Stimulated activated naive CD8-positive, alpha-beta T cell treated with anti-CD3 and anti-CD28 coated beads, Interleukin-15, Interleukin-2, amounts not matched to agents 100 U/mL and 50 U/mL, for 24 hours (primary cell): Measurements from ENCODE around the gene ACOX1.

Experiments
- ATAC-seq: fragments of 150-1000 bp; cut with Tn5 transposase; one replicate; pipeline ENCODE4 v1.10.0; 2021
- DNase-seq: peaks from one replicate; pipeline ENCODE4 v3.0.0; 2021

Gene ACOX1

GRCh38 chr17:75906143-75906884 is 72.7 kb downstream of the ACOX1 start:
- ATAC-seq, result no peak
- no peak for DNase-seq

DNA sequence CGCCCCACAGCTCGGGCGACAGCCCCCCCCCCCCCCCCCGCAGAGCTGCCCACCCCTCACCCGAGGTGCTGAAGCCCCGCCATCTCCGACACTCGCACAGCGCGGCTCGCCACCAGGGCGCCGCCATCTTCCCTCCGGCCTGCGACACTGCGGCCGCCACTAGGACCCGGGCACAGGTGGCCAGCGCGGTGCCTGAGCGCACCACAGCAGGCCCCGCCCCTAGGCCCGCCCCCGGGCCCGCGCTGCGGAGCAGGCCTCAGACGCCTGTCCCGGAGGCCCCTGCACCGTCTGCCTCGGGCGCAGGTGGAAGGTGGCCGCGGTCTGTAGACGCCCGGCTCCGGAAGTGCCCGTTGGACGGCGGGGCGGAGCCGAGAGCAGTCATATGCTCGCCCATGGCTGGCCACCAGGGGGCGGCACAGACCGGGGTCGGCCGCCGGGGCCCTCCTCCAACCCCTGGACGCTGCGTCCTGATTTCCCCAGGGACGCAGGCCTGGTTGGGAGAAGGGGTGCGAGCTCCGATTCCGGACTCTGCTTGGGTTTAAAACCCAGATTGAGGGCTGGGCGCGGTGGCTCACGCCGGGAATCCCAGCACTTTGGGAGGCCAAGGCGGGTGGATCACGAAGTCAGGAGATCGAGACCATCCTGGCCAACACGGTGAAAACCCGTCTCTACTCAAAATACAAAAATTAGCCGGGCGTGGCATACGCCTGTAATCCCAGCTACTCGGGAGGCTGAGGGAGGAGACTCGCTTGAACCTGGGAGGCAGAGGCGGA is 74.0 kb downstream of the ACOX1 start, which contains the start of gene MRPL38:
Gene MRPL38 (minus strand): TSS at position 136 of the 773 bp plus-strand sequence. CDS start 9 bp downstream, at position 127.
- peak; percentile 99 for ATAC-seq
- peak; percentile 96 for DNase-seq

GRCh38 chr17:75902406-75902805 is 76.6 kb downstream of the ACOX1 start:
- ATAC-seq (no peak), DNase-seq (no peak)

GRCh38 chr17:75901727-75902126 is 77.2 kb downstream of the ACOX1 start:
- DNase-seq (no peak), ATAC-seq (no peak)

GRCh38 chr17:75900691-75901533 is 78.1 kb downstream of the ACOX1 start:
- no peak for DNase-seq
- ATAC-seq, result no peak

- ATAC-seq (no peak), DNase-seq (no peak)
Measured at GRCh38 chr17:75899767-75900468, 79.0 kb downstream of the ACOX1 start.

- ATAC-seq, result no peak
Measured at GRCh38 chr17:75899353-75899752, 79.6 kb downstream of the ACOX1 start.

GRCh38 chr17:75898791-75899190 is 80.2 kb downstream of the ACOX1 start:
- ATAC-seq, result no peak

More at GRCh38 chr17:75899353-75899752, 79.6 kb downstream of the ACOX1 start:
- DNase-seq, result no peak

DNA sequence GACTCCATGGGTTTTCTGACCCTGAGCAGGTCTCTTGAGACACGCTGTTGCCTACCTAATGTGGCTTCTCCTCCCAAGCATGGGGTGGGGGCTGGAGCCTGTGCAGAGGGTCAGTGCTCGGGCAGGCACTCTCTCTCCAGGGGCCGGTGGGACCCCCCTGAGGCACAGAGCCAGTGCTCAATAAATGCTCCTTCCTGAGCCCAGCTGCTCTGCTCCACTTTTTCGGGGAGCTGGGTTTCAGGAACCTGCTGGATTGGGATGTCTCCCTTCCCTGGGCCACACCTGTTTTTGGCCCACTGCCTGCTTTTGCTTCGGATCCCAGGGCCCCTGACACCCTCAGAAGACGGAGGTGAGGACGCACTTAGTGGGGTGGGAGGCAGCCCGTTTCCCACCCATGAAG is 80.9 kb downstream of the ACOX1 start:
- no peak for DNase-seq
- ATAC-seq, result no peak

More at GRCh38 chr17:75898791-75899190, 80.2 kb downstream of the ACOX1 start:
- DNase-seq, result no peak

- DNase-seq, result no peak
- ATAC-seq, result no peak
Measured at GRCh38 chr17:75897160-75898019, 81.6 kb downstream of the ACOX1 start.

- peak; percentile 88 for DNase-seq
- peak; percentile 84 for ATAC-seq
Measured at GRCh38 chr17:75896415-75897159, 82.4 kb downstream of the ACOX1 start, which contains the start of gene TRIM65. Gene TRIM65, minus strand, starts transcription at chr17:75896951. Its CDS starts 14 bp downstream, at chr17:75896937.

- no peak for ATAC-seq
- peak; percentile 49 for DNase-seq
Measured at GRCh38 chr17:75895370-75896155, 83.4 kb downstream of the ACOX1 start.

DNA sequence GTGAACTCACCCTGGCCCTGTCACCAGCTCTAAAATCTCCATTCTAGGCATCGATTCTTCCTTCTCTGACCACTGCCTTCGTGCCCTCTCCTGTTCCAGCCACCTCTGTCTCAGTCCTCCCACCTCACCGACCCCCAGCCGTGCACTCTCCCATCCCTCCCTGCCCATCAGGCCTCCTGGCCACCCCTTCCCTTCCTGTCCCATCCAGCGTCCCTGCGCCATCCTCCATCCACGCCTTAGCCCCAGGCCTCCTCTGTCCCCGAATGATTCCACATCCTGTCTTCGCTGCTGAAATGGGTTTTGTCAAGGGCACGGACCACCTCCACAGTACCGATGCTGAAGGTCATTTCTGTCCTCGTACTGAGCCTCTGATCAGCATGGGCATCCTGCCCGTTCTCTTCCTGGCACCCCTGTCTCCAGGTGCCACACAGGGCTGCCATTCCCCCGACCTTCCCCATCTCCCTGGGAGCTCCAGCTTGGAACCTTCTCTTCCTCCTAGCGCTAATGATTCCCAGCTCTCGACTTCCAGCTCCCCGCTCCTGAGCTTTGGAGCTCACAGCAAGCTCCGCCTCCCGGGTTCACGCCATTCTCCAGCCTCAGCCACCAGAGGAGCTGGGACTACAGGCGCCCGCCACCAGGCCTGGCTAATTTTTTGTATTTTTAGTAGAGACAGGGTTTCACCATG is 84.8 kb downstream of the ACOX1 start:
- ATAC-seq (no peak), DNase-seq (no peak)

- no peak for ATAC-seq
- no peak for DNase-seq
Measured at GRCh38 chr17:75893305-75894048, 85.5 kb downstream of the ACOX1 start.

DNA sequence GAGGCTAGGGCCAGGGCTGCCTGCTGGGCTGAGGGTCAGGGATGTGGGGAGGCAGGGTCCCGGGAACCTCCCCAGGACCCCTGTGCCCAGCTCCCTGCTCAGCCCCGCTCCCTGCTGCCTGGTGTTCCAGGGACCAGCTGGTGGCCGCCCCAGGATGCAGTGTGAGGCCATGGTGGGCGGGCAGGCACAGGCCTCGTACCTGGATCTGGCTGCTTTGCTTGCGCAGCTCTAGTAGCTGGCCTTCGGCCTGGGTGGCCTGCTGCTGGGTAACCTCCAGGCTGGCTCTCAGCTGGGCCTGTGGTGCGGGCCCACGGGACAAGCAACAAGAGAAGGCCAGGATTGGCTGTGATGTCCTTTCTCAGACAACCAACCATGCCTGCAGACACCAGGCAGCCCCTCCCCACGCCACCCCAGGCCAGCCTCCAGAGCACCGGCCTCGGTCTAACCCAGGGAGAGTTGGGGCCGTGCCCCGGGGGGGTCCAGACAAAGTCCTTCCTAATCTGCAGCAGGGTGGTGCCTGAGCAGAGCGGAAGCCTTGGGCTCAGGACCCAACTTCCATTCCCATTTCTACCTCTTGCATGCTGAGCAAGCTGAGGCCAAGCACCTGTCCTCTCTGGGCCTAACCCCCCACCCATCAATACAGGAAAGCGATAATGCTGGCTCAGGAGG is 86.3 kb downstream of the ACOX1 start:
- ATAC-seq (no peak), DNase-seq (no peak)

DNA sequence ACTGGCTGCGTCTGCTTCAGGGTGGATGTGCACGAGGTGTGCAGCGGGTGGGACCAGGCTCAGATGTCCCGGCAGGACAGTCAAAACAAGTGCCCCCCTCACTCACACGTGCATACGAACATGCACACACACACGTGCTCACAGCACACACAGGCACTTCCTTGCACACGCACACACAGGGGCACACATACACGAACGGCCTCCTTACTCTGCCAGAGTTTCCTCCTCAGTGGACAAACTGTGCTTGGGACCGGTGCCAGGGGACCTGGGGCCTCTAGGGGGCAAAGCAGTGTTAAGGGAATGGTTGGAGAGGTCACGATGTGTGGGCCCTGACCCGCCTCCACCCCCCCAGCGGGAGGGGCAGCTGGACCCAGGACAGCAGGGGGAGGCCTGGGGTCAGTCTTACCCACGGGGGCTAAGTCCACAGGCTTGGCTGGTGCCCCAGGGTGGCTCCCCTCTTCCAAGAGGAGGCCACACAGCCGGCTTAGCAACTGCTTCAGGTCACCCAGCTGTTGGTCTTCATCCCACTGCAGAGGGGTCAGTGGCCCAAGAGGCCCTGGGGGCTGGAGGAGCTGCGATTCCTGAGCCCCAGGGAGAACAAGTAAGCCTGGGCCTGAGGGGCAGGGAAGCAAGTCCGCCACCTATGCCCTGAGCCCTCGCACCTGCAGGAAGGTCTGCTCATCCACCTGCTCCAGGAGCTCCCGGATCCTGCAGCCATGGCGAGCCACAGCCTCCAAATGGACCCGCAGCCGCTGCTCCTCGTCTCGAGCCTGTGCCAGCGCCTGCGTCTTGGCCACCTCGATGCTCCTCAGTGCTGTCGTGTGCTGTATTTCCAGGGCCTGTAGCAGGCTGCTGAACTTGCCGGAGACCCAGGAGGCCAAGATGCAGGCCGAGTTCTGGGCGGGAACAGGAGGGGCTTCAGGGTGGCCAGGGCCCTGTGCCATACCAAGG is 87.1 kb downstream of the ACOX1 start:
- DNase-seq (no peak), ATAC-seq (no peak)
